NB4 (cell line): Measurements from ENCODE around the gene NACA2.

Experiments
- DNase-seq: peaks from one replicate; pipeline ENCODE4 v3.0.0; 2010; ENCODE audit warnings: low read depth
- H3K4me3 ChIP-seq: one replicate; pipeline ENCODE4 v1.5.1; 2011; ENCODE audit warnings: mild to moderate bottlenecking, low read depth, low read length, moderate library complexity
- MYC ChIP-seq: IDR thresholded peaks from 2 replicates; pipeline ENCODE4 v1.6.1; 2011; ENCODE audit warnings: low read depth, low read length
- POLR2A ChIP-seq: IDR thresholded peaks from 2 replicates; pipeline ENCODE4 v1.6.1; 2011; ENCODE audit warnings: mild to moderate bottlenecking; ENCODE audit not compliant: insufficient read length; ENCODE audit errors: extremely low read depth
- TF ChIP-seq, protein P1 (sequence below): IDR thresholded peaks from 2 replicates; pipeline ENCODE4 v1.6.1; 2011; ENCODE audit warnings: low read depth, low read length
- TF ChIP-seq, protein P2 (sequence below): IDR thresholded peaks from one replicate; pipeline ENCODE4 v1.5.1; 2012; ENCODE audit warnings: low read depth, low read length

Gene NACA2

DNA sequence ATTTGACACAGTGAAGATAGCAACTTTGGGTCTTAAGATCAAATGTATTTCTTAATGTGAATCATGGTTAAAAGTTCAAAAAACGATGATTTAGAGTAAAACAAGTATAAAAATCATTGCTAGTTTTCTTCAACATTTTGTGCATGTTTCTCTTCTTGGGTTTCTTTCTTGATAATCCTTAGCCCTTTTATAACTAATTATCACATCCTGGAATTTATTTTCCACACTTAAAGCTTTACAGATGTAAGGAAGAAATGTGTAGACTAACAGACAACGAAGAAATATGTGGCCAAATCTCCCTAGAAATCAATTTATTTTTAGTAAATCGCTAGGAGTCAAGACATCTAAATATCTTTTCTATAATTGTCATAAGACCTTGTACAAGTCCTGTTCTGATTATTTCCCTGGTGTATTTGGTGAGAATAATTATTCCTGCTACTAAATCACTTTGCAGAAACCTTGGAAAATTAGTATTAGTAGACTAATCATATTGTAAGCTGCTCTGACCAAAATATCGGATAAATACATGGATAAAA, 4.9 kb downstream of the NACA2 start:
- TF ChIP-seq, protein P1, sequence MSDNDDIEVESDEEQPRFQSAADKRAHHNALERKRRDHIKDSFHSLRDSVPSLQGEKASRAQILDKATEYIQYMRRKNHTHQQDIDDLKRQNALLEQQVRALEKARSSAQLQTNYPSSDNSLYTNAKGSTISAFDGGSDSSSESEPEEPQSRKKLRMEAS, result no peak
- TF ChIP-seq, protein P2, sequence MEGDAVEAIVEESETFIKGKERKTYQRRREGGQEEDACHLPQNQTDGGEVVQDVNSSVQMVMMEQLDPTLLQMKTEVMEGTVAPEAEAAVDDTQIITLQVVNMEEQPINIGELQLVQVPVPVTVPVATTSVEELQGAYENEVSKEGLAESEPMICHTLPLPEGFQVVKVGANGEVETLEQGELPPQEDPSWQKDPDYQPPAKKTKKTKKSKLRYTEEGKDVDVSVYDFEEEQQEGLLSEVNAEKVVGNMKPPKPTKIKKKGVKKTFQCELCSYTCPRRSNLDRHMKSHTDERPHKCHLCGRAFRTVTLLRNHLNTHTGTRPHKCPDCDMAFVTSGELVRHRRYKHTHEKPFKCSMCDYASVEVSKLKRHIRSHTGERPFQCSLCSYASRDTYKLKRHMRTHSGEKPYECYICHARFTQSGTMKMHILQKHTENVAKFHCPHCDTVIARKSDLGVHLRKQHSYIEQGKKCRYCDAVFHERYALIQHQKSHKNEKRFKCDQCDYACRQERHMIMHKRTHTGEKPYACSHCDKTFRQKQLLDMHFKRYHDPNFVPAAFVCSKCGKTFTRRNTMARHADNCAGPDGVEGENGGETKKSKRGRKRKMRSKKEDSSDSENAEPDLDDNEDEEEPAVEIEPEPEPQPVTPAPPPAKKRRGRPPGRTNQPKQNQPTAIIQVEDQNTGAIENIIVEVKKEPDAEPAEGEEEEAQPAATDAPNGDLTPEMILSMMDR, result no peak
- TF ChIP-seq MYC (no peak), POLR2A (no peak)
- H3K4me3 ChIP-seq, result no peak overlapping the region
- DNase-seq, result no peak

DNA sequence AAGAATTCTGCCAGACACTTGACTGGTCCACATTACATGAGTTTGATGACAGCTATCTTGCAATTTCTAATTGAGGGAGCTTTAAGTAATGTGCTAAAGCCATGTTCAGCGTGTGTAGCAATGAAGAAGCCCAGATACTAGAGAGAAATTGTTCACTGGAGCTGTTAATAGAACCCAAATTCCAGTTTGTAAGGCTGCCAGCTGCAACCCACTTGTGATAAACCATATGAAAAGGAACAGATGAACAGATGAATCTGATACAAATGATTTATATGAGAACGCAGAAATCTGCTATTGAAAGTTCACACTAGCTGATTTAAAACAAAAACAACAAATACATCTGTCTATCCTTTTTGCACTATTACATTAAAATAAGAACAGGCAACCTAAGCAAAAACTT, 6.2 kb downstream of the NACA2 start:
- no peak for DNase-seq
- TF ChIP-seq, protein P1, result no peak
- TF ChIP-seq, protein P2, result no peak
- no peak for TF ChIP-seq POLR2A
- TF ChIP-seq MYC, result no peak
- no peak overlapping the region for H3K4me3 ChIP-seq

DNA sequence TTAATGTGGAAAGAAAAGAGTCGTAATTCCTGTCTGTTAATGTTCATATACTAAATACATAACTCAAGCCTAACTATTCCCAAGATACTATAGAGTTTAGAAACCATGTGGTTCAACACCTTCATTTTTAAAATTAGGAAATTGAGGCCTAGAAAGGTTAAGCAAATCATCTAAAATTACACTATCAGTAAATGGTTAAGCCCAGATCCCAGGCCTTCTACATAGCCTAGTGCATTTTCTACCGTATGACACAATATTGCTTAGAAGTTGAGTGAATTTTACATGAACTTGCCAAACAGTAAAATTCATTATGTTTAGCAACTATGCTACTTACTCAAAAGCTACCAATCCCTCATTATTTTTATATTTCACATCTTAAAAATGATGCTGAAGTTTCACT, 6.8 kb downstream of the NACA2 start:
- TF ChIP-seq POLR2A, result no peak
- TF ChIP-seq, protein P1, result no peak
- TF ChIP-seq, protein P2, result no peak
- TF ChIP-seq MYC, result no peak
- no peak overlapping the region for H3K4me3 ChIP-seq
- no peak for DNase-seq

DNA sequence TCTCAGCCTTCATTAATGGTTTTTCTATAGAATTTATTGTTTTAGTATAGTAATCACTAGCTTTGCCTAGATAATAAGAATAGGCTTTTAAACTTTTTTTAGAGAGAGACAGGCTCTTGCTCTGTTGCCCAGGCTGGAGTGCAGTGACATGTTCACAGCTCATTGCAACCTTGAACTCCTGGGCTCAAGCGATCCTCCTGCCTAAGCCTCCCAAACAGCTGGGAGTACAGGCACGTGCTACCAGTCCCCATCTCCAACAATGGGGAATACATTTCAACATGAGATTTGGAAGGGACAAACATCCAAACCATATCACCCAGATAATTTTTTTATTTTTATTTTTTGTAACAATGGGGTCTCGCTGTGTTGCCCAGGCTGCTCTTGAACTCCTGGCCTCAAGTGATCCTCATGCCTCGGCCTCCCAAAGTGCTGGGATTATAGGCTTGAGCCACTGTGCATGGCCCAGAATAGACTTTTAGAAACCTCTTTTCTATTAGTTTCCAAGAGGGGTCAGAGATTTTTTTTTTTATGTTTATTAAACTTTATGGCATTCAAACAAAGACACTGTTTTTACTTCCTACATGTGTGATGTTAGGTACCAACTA, 7.3 kb downstream of the NACA2 start:
- TF ChIP-seq, protein P2, result no peak
- no peak for TF ChIP-seq POLR2A
- TF ChIP-seq, protein P1, result no peak
- DNase-seq, result no peak
- no peak overlapping the region for H3K4me3 ChIP-seq

DNA sequence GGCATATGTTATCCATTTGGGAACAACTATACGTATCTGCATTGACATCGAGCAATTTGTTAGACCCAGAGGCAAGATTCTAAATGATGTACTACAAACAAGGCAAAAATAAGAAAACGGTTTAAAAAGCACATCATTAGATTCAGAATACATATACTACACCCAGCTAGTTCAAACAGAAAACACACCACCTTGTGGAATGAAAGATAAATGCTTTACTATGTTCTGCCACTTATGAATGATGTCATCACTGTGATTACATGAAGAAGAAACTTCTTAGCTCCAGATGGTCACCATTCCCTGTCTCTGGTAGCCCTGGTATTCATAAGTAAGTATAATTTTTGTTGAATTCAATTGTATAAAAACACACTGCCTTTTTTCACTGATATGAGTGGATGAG, 7.8 kb downstream of the NACA2 start:
- TF ChIP-seq, protein P1, result no peak
- TF ChIP-seq MYC (no peak), POLR2A (no peak)
- TF ChIP-seq, protein P2, result no peak
- DNase-seq, result peak; percentile 46
- no peak overlapping the region for H3K4me3 ChIP-seq

DNA sequence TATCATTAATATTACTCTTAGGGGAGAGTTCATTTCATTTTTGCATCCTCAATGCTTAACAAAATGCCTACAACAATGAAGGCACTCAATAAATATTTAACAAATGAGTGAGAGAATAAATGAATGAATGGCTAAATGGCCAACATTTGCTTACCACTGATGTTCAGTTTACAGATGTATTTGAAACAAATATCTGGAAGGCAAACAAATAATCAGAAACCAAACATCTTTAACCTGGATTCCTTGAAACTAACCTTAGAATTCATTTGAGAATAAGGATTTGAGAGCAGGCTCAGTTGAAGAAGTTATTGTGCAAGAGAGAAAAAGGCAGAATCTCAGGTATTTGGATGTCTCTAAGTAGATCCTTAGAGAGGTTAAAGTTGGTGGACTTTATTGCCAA, 8.4 kb downstream of the NACA2 start:
- H3K4me3 ChIP-seq, result no peak overlapping the region
- DNase-seq, result no peak
- TF ChIP-seq, protein P1, result no peak
- no peak for TF ChIP-seq MYC
- TF ChIP-seq POLR2A, result no peak
- TF ChIP-seq, protein P2, result no peak
